Measurements from ENCODE around the gene SPC24. TPM values are rescaled to one million over a fixed set of nuclear protein-coding genes. Genes with fewer than 3 reads are reported as not detected.
A peak's percentile ranks its signal among the peaks of the same experiment; 100 is the strongest.

The SPC24 gene
- total and polyA plus RNA-seq, 2 of the 4 experiments (the other 2 are of a cell fraction) = 12.2 to 97.5 TPM

- H2BK5ac ChIP-seq (ENCODE audit: low read depth, low read length, poor library complexity, severe bottlenecking) = no peak overlapping the region
- peaks cover 84% of the 10 kb centered on the region for H3K36me3 ChIP-seq (ENCODE audit: control insufficient read depth, insufficient read depth, low read length)
- no peak overlapping the region for H3K9ac ChIP-seq (ENCODE audit: low read depth, low read length)
- dilution Hi-C loops (cut with HindIII; ENCODE audit: low sequenced_read_pairs, unreplicated experiment) = no loop called here
- no peak overlapping the region for H3K4ac ChIP-seq (ENCODE audit: low read depth, low read length)
- intact Hi-C loops (cut with micrococcal nuclease) = no loop called here
- no peak overlapping the region for H3K14ac ChIP-seq (replicated peaks; ENCODE audit: low read depth, low read length)
- no TSS peak for BruUV-seq (replicated peaks)
- H2BK120ac ChIP-seq (ENCODE audit: low read depth, low read length) = no peak overlapping the region
- H3K56ac ChIP-seq (ENCODE audit: extremely low read depth, insufficient read depth, low read length) = no peak overlapping the region
- no peaks in the 10 kb centered on the region; the same call in none of the 2 replicates for H4K20me1 ChIP-seq (ENCODE audit: insufficient read depth, low read length)
- ATAC-seq (ENCODE audit: low read depth) (no peak), DNase-seq (no peak)
- ChIA-PET POLR2A (ENCODE audit: unreplicated experiment) (no interaction called here), CTCF (no interaction called here)
- no peak overlapping the region for H3K23ac ChIP-seq (ENCODE audit: low read depth, low read length)
- no peaks in the 10 kb centered on the region for H3K27me3 ChIP-seq (ENCODE audit: control insufficient read depth, insufficient read depth, low read length)
- 89% methylated on average over 11 of the region's 27 CpGs; no CpG with 5 or more reads in 1 of the 2 experiments for WGBS, 2 experiments (ENCODE audit: extremely low coverage in 2 of 2, insufficient read length in 1 of 2)
- no peak overlapping the region for H4K91ac ChIP-seq (ENCODE audit: insufficient read depth, low read depth, low read length)
- H3K18ac ChIP-seq (ENCODE audit: low read depth, low read length) = no peak overlapping the region
- H3K79me1 ChIP-seq (ENCODE audit: low read depth in 1 of 2, low read length in 2 of 2) = peaks cover 28 to 70% of the 10 kb centered on the region in 2 experiments
- H2AK9ac ChIP-seq (replicated peaks; ENCODE audit: low read depth, low read length, poor library complexity) = peak overlapping the region; percentile 81
- no peaks in the 10 kb centered on the region for H3K9me3 ChIP-seq (ENCODE audit: control insufficient read depth, insufficient read depth, low read length)
- H3K4me3 ChIP-seq (ENCODE audit: insufficient read depth, low read depth, low read length) = no peak overlapping the region
- no peak overlapping the region for H4K5ac ChIP-seq (ENCODE audit: low read depth, low read length)
- no peak overlapping the region for H2BK15ac ChIP-seq (ENCODE audit: low read depth, low read length)
- H3K9me1 ChIP-seq (ENCODE audit: insufficient read depth, low read length) = peaks cover 3% of the 10 kb centered on the region; the same call in 1 of the 2 replicates
- no peak overlapping the region for H2AK5ac ChIP-seq (ENCODE audit: low read depth, low read length)
- H4K8ac ChIP-seq (ENCODE audit: low read depth in 2 of 2, low read length in 2 of 2) = no peak overlapping the region
- no peaks in the 10 kb centered on the region for H3K4me1 ChIP-seq (ENCODE audit: control insufficient read depth, insufficient read depth, low read length)
- no peak overlapping the region for H3K4me2 ChIP-seq (ENCODE audit: low read depth, low read length)
- H2AFZ ChIP-seq (replicated peaks; ENCODE audit: low read length, poor library complexity) = peak overlapping the region; percentile 33
- TF ChIP-seq CTCF (conservative IDR thresholded peaks at IDR 0.05; ENCODE audit: low read depth, low read length) (no peak), ELK1 (IDR thresholded peaks at IDR 0.05; ENCODE audit: borderline replicate concordance, low read depth, low read length) (no peak), CEBPB (IDR thresholded peaks at IDR 0.05; ENCODE audit: low read depth, low read length) (no peak), NFE2L2 (IDR thresholded peaks at IDR 0.05; ENCODE audit: low read depth, low read length) (no peak), FOS (IDR thresholded peaks at IDR 0.05; ENCODE audit: low read depth, low read length) (no peak), USF2 (IDR thresholded peaks at IDR 0.05; ENCODE audit: low read depth, low read length) (no peak), RCOR1 (IDR thresholded peaks at IDR 0.05; ENCODE audit: insufficient replicate concordance, low read length) (no peak)
- H3K27ac ChIP-seq (ENCODE audit: insufficient read depth, low read length) = no peak overlapping the region
- in situ Hi-C loops (cut with MboI; ENCODE audit: low sequenced_read_pairs) = no loop called here
- no peak overlapping the region for H2BK20ac ChIP-seq (ENCODE audit: low read depth, low read length)
Measured at GRCh38 chr19:11174336-11174735, 18.8 kb upstream of the SPC24 start.
